PC-9 (cell line): Measurements from ENCODE around the gene RRP1.

Experiments
- EZH2 ChIP-seq: fragments of 200-600 bp; sonication (generic); IDR thresholded peaks from 2 replicates; pipeline ENCODE4 v1.8.0; 2017; ENCODE audit warnings: antibody characterized with exemption, low read depth
- TF ChIP-seq, protein P1 (sequence below): fragments of 200-600 bp; sonication (generic); conservative IDR thresholded peaks from 2 replicates; pipeline ENCODE4 v1.6.1; 2017; ENCODE audit warnings: mixed run types, antibody characterized with exemption, mild to moderate bottlenecking, moderate library complexity

DNA sequence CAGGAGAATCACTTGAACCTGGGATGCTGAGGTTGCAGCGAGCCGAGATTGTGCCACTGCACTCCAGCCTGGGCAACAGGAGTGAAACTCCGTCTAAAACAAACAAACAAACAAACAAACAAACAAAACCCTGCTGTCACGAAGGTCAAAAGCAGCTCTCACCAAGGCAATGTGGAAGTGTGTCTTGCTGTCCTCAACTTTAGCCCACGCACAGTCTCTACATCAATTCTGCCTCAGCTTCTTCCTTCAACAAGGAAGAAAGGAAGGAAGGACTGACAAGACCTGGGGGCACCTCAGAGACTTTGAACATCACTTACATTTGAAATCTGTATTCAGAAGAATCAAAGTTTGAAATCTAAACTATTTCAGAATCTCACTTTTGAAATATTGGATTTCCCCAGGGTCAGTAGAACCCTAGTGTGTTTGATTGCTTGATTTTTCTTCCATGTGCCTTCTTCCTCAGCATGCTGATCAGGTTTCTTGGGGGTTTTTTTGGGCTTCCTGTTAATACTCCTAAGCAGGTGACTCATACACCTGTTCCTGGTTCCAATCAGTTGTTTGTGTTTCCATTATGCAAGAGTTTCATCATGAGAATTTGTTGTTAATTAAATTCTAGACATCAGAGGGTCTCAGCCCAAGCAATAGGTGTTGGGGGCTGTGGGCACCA lies 6.8 kb upstream of the RRP1 start:
- TF ChIP-seq, protein P1, sequence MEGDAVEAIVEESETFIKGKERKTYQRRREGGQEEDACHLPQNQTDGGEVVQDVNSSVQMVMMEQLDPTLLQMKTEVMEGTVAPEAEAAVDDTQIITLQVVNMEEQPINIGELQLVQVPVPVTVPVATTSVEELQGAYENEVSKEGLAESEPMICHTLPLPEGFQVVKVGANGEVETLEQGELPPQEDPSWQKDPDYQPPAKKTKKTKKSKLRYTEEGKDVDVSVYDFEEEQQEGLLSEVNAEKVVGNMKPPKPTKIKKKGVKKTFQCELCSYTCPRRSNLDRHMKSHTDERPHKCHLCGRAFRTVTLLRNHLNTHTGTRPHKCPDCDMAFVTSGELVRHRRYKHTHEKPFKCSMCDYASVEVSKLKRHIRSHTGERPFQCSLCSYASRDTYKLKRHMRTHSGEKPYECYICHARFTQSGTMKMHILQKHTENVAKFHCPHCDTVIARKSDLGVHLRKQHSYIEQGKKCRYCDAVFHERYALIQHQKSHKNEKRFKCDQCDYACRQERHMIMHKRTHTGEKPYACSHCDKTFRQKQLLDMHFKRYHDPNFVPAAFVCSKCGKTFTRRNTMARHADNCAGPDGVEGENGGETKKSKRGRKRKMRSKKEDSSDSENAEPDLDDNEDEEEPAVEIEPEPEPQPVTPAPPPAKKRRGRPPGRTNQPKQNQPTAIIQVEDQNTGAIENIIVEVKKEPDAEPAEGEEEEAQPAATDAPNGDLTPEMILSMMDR, result no peak
- no peak for TF ChIP-seq EZH2
